Pancreas (tissue), 10 donors: ENCODE measurements around the gene APEX1. TPM values are rescaled to one million over a fixed set of nuclear protein-coding genes. Genes with fewer than 3 reads are reported as not detected.

Source experiments
- ATAC-seq, 4 donors: fragments of 200-7000 bp; cut with Tn5 transposase; one replicate each; pipeline versions ENCODE4 v1.8.0 to v1.9.1; 2020; ENCODE audit warnings: mild to moderate bottlenecking in 4 of 4, moderate library complexity in 4 of 4
- DNase-seq, 6 donors: peaks; one replicate each; pipeline ENCODE4 v3.0.0-alpha.2; 2020
- FAIRE-seq: peaks from 2 replicates; lab custom pipeline; 2012; peaks lifted over from hg19 to GRCh38; lab: Jason Lieb, UNC
- H3K27ac ChIP-seq, 4 donors: fragments of 200-600 bp; sonication (generic); 1 replicate in 3 of 4; 2 replicates in 1 of 4; pipeline versions ENCODE4 v1.5.0 to v1.8.0; 2020
- H3K27me3 ChIP-seq, 4 donors: fragments of 200-600 bp; one replicate each; pipeline ENCODE4 v1.8.0; 2021
- H3K36me3 ChIP-seq, 3 donors: fragments of 200-600 bp; sonication (generic) in 1 of 3; one replicate each; pipeline versions ENCODE4 v1.5.0 to v1.8.0; 2020 to 2021
- H3K4me1 ChIP-seq, 3 donors: fragments of 200-600 bp; one replicate each; pipeline ENCODE4 v1.8.0; 2021
- H3K4me3 ChIP-seq, 4 donors: fragments of 200-600 bp; sonication (generic) in 2 of 4; one replicate each; pipeline versions ENCODE4 v1.5.0 to v1.8.0; 2020 to 2021
- H3K9me3 ChIP-seq, 4 donors: fragments of 200-600 bp; one replicate each; pipeline ENCODE4 v1.8.0; 2021
- WGBS, 2 donors: extraction: QIAGEN DNeasy Blood & Tissue Kit; methylation state at CpG; one replicate each; pipeline ENCODE4 v1.1.7; 2013; 5-methylcytosine and 5-hydroxymethylcytosine counted together
- intact Hi-C, 3 donors: fragments of 100-400 bp; cut with DNase I; formaldehyde crosslinking; loops; one replicate each; pipeline versions ENCODE4 v1.11.1 to v1.14.2; 2022
- polyA plus RNA-seq, 2 donors: library from polyadenylated mRNA; stranded (reverse); fragments of 200-250 nt; gene quantifications; one replicate each; pipeline ENCODE4 v1.2.3, GENCODE V29; 2013
- total RNA-seq, 6 donors: library from RNA; stranded (reverse); fragmentation: NEBNext Ultra II Directional in 4 of 6; extraction: Animal tissue kit (Norgen Biotek cat#: 25700) in 4 of 6; gene quantifications; one replicate each; pipeline versions ENCODE4 v1.2.1 to v1.2.4, GENCODE V29; 2021 to 2023
- TF ChIP-seq, protein P1 (sequence below), 4 donors: fragments of 200-600 bp; sonication (generic) in 3 of 4; IDR thresholded peaks; one replicate each; pipeline versions ENCODE4 v1.5.0 to v1.8.0; 2021; ENCODE audit warnings: antibody characterized with exemption in 4 of 4
- donor health status: healthy with polysubstance abuse.
- donor health status: DM: no; HTN: no; CAD: no; lungs with moderate emphysema.
- donor health status: DM: no; HTN: no; CAD: no.
- donor health status: control.
- donor health status: control.
- donor health status: Bipolar disorder and iron deficiency.
- donor health status: DM: yes; HTN: yes; CAD: no.
- donor health status: DM: no; HTN: no; CAD: no.
- donor health status: DM: no; HTN: no; CAD: no.
- donor health status: DM: yes; HTN: yes; CAD: no.

APEX1 gene
- total and polyA plus RNA-seq, 8 donors: 50.9 to 107 (median 64.6) TPM

DNA sequence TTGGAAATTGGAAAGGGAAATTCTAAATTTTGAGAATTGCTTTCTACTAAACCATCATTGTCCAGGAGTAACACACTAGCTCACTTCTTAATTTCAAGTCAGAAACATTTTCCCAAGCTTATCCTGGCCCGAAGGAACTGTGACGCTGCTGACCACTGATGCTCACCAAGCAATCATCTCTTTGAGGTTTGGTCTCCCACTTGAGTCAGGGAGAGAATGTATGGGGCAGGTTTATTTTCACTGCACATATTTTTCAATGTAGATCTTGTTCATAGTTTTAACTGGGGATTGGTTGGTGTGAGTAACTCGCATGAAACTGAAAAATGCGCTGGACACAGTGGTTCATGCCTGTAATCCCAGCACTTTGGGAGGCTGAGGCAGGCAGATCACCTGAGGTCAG lies 37.5 kb downstream of the APEX1 start:
- Histone ChIP-seq H3K9me3 (no peaks in the 10 kb centered on the region), H3K36me3 (no peaks in the 10 kb centered on the region), H3K4me1 (no peaks in the 10 kb centered on the region), H3K27me3 (no peaks in the 10 kb centered on the region), H3K27ac (no peak overlapping the region), H3K4me3 (no peak overlapping the region)
- WGBS, 2 donors: 92 to 94% methylated on average over 4 of the region's 4 CpGs
- DNase-seq: no peak
- ATAC-seq: no peak
- TF ChIP-seq, protein P1, sequence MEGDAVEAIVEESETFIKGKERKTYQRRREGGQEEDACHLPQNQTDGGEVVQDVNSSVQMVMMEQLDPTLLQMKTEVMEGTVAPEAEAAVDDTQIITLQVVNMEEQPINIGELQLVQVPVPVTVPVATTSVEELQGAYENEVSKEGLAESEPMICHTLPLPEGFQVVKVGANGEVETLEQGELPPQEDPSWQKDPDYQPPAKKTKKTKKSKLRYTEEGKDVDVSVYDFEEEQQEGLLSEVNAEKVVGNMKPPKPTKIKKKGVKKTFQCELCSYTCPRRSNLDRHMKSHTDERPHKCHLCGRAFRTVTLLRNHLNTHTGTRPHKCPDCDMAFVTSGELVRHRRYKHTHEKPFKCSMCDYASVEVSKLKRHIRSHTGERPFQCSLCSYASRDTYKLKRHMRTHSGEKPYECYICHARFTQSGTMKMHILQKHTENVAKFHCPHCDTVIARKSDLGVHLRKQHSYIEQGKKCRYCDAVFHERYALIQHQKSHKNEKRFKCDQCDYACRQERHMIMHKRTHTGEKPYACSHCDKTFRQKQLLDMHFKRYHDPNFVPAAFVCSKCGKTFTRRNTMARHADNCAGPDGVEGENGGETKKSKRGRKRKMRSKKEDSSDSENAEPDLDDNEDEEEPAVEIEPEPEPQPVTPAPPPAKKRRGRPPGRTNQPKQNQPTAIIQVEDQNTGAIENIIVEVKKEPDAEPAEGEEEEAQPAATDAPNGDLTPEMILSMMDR (IDR thresholded peaks at IDR 0.05): no peak
- no peak for FAIRE-seq
- intact Hi-C loops: no loop called here

DNA sequence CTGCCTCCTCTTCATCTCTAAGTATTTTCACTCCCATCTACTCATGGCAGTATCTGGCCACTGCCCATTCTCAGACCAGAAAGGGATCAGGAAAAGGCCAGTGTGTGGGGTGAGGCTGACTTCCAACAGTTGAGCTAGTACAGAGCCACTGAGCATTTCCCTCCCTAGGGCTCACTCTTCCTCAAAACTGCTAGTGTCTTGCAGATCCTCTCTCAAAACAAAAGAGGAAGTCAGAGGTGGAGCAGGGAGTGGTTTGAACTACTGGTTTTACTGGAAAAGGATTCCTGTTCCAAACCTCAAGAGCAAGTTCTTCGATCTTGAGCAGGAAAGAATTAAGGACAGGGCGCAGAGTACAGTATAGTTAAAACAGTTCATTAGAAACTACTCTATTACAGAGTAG lies 38.6 kb downstream of the APEX1 start:
- FAIRE-seq (no peak), DNase-seq (no peak), ATAC-seq (peak in 1 of 4 donors; percentile 56)
- Histone ChIP-seq H3K36me3 (no peaks in the 10 kb centered on the region), H3K4me3 (no peak overlapping the region), H3K4me1 (no peaks in the 10 kb centered on the region), H3K27me3 (no peaks in the 10 kb centered on the region), H3K9me3 (no peaks in the 10 kb centered on the region), H3K27ac (no peak overlapping the region)
- WGBS, 2 donors: 48 to 76% methylated on average over 2 of the region's 2 CpGs
- intact Hi-C loops: no loop called here
- TF ChIP-seq, protein P1 (IDR thresholded peaks at IDR 0.05): no peak

DNA sequence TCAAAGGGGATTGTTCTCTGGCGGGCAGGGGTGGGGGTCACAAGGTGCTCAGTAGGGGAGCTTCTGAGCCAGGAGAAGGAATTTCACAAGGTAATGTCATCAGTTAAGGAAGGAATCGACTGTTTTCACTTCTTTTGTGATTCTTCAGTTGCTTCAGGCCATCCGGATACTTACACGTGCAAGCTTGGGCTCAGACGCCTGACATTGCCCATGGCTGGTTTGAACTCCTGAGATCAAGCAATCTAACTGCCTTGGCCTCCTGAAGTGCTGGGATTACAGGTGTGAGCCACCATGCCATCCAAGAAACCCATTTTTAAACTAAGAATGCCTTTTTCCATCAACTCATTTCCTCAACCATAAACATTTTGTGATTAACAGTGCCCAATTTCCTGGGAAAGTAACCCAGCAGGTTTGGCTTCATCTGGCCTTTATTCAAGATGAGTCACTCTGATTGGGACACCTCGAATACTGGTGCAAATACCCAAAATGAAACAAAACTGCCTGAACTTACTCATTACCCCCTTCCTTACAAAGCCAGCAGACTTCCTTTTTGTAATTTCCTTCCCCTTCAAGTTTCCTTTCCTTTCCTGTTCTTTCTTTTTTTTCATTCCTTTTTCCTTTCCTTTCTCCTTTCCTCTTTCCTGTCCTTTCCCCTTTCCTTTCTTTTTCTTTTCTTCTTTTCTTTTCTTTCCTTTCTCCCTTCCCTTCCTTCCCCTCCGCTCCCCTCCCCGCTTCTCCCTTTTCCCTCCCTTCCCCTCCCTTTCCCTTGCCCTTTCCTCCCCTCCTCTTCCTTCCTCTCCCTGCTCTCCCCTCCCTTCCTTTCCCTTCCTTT lies 40.1 kb downstream of the APEX1 start:
- Histone ChIP-seq H3K4me3 (no peak overlapping the region), H3K27me3 (no peaks in the 10 kb centered on the region), H3K4me1 (no peaks in the 10 kb centered on the region), H3K27ac (no peak overlapping the region), H3K36me3 (no peaks in the 10 kb centered on the region), H3K9me3 (no peaks in the 10 kb centered on the region)
- WGBS, 2 donors: 75 to 81% methylated on average over 8 of the region's 8 CpGs
- DNase-seq (no peak), FAIRE-seq (no peak), ATAC-seq (no peak)
- intact Hi-C loops: no loop called here
- TF ChIP-seq, protein P1 (IDR thresholded peaks at IDR 0.05): no peak

DNA sequence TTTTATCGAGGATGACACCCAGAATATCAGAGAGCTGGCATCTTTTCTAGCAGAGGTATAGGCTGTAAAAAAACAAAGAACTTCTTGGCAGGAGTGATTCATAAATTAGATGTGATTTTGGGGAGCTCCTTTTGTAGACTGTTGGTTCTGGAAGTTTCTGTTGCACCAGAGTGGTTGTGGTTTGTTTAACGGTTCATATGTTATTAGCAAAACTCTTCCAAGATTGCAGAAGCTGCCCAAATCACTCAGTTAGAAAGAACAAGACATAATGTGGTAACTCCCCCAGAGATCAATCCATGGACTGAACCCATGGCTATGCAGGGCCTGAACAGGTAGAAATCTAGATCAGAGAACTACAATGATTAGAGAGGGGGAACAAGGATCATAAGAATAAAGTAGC lies 43.6 kb downstream of the APEX1 start:
- H3K36me3 ChIP-seq: no peaks in the 10 kb centered on the region
- FAIRE-seq (no peak), ATAC-seq (no peak), DNase-seq (no peak)
- H3K4me3 ChIP-seq: no peak overlapping the region
- intact Hi-C loops: no loop called here
- TF ChIP-seq, protein P1 (IDR thresholded peaks at IDR 0.05): no peak
- WGBS, 2 donors: 56 to 74% methylated on average over 2 of the region's 2 CpGs
- H3K27me3 ChIP-seq: no peaks in the 10 kb centered on the region
- no peaks in the 10 kb centered on the region for H3K4me1 ChIP-seq
- no peaks in the 10 kb centered on the region for H3K9me3 ChIP-seq
- no peak overlapping the region for H3K27ac ChIP-seq

DNA sequence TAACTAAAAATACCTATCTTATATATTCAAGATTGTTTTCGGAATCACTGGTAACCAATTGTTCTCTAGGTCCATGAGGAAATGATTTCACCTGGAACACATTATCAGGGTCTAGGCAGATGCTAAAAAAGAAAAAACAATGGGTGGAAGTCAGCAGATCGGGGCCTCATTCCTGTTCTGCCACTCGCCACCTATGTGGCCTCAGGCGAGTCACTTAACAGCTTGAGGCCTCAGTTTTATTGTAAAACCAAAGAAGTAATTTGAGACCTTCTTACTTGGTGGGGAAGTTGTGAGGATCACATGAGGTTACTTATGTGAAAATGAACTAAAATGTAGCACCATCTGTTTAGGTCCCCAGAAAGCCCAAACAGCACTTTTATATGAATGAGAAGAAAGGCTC lies 44.1 kb downstream of the APEX1 start:
- TF ChIP-seq, protein P1 (IDR thresholded peaks at IDR 0.05): no peak
- FAIRE-seq (no peak), DNase-seq (no peak), ATAC-seq (no peak)
- Histone ChIP-seq H3K4me1 (no peaks in the 10 kb centered on the region), H3K4me3 (no peak overlapping the region), H3K36me3 (no peaks in the 10 kb centered on the region), H3K9me3 (no peaks in the 10 kb centered on the region), H3K27ac (no peak overlapping the region), H3K27me3 (no peaks in the 10 kb centered on the region)
- intact Hi-C loops: no loop called here
- WGBS, 2 donors: 84 to 86% methylated on average over 4 of the region's 4 CpGs
